Spleen (tissue), 11 donors: ENCODE results near the gene CDX1. TPM values are rescaled to one million over a fixed set of nuclear protein-coding genes. Genes with fewer than 3 reads are reported as not detected.

Source experiments
- DNase-seq: peaks from one replicate; pipeline ENCODE4 v3.0.0-alpha.2; 2020
- H3K27ac ChIP-seq, 8 donors: fragments of 200-600 bp; sonication (generic) in 7 of 8; 1 replicate in 4 of 8; 2 replicates in 4 of 8; pipeline versions ENCODE4 v1.5.0 to v1.8.0; 2016 to 2021; ENCODE audit warnings: inconsistent platforms in 4 of 8, mild to moderate bottlenecking in 4 of 8, moderate library complexity in 1 of 8
- H3K27me3 ChIP-seq, 7 donors: fragments of 200-600 bp; sonication (generic) in 6 of 7; replicated peaks in 1 of 7; 1 replicate in 4 of 7; 2 replicates in 3 of 7; pipeline versions ENCODE4 v1.5.0 to v1.8.0; 2016 to 2021; ENCODE audit warnings: inconsistent platforms in 3 of 7, mild to moderate bottlenecking in 1 of 7
- H3K36me3 ChIP-seq, 6 donors: fragments of 200-600 bp; sonication (generic) in 5 of 6; 1 replicate in 4 of 6; 2 replicates in 2 of 6; pipeline versions ENCODE4 v1.5.0 to v1.8.0; 2016 to 2021; ENCODE audit warnings: inconsistent platforms in 2 of 6
- H3K4me1 ChIP-seq, 6 donors: fragments of 200-600 bp; sonication (generic) in 5 of 6; 1 replicate in 3 of 6; 2 replicates in 3 of 6; pipeline versions ENCODE4 v1.5.0 to v1.8.0; 2016 to 2021; ENCODE audit warnings: inconsistent platforms in 3 of 6
- H3K4me3 ChIP-seq, 8 donors: fragments of 200-600 bp; sonication (generic) in 7 of 8; 1 replicate in 4 of 8; 2 replicates in 4 of 8; pipeline versions ENCODE4 v1.5.0 to v1.8.0; 2016 to 2021; ENCODE audit warnings: inconsistent platforms in 4 of 8, mild to moderate bottlenecking in 4 of 8, moderate library complexity in 2 of 8
- H3K9me3 ChIP-seq, 8 donors: fragments of 200-600 bp; sonication (generic) in 7 of 8; 1 replicate in 4 of 8; 2 replicates in 4 of 8; pipeline versions ENCODE4 v1.5.0 to v1.8.0; 2016 to 2021; ENCODE audit warnings: inconsistent platforms in 4 of 8
- CTCF ChIP-seq, 11 experiments: fragments of 200-600 bp in 7 of 11; fragments of 450-650 bp in 4 of 11; sonication (generic) in 4 of 11; IDR thresholded peaks in 8 of 11; conservative IDR thresholded peaks in 3 of 11; 1 replicate in 7 of 11; 2 replicates in 4 of 11; pipeline versions ENCODE4 v1.4.0 to v1.8.0; 2016 to 2021; ENCODE audit warnings: antibody characterized with exemption in 11 of 11, inconsistent platforms in 4 of 11, mild to moderate bottlenecking in 1 of 11
- POLR2A ChIP-seq, 3 donors: fragments of 450-650 bp; IDR thresholded peaks; one replicate each; pipeline ENCODE4 v1.5.1; 2017; ENCODE audit warnings: antibody characterized with exemption in 3 of 3, mild to moderate bottlenecking in 1 of 3
- POLR2AphosphoS5 ChIP-seq, 3 donors: sonication (generic); formaldehyde crosslinking; IDR thresholded peaks; one replicate each; pipeline ENCODE4 v1.5.1; 2017; ENCODE audit warnings: antibody characterized with exemption in 3 of 3
- WGBS, 5 donors: extraction: QIAGEN DNeasy Blood & Tissue Kit in 3 of 5; methylation state at CpG; one replicate each; pipeline versions ENCODE4 v1.1.5 to v1.1.7; 2013 to 2018; 5-methylcytosine and 5-hydroxymethylcytosine counted together
- intact Hi-C: fragments of 100-400 bp; cut with DNase I; formaldehyde crosslinking; loops from one replicate; pipeline ENCODE4 v1.15.0; 2023; ENCODE audit warnings: low total_unique reads
- polyA plus RNA-seq, 3 donors: library from polyadenylated mRNA; stranded (reverse); fragments of 200-250 nt; gene quantifications; one replicate each; pipeline ENCODE4 v1.2.1, GENCODE V29; 2013
- total RNA-seq, 7 donors: library from RNA; depleted of rRNA in 3 of 7; stranded (reverse); fragments of >200 nt in 3 of 7; fragmentation: NEBNext Ultra II Directional in 4 of 7; extraction: Animal tissue kit (Norgen Biotek cat#: 25700) in 4 of 7; gene quantifications; one replicate each; pipeline versions ENCODE4 v1.1.0 to v1.2.1, GENCODE V29; 2016 to 2021
- donor health status: healthy with polysubstance abuse.
- donor health status: DM: no; HTN: no; CAD: no; lungs with moderate emphysema.
- donor health status: DM: no; HTN: no; CAD: no.
- donor health status: Bipolar disorder and iron deficiency.
- donor health status: healthy.
- donor health status: DM: no; HTN: no; CAD: no.
- donor health status: DM: yes; HTN: yes; CAD: no.

Gene CDX1
- total and polyA plus RNA-seq, 10 donors = 0.25 to 1.3 (median 0.41) TPM; not detected in 5

DNA sequence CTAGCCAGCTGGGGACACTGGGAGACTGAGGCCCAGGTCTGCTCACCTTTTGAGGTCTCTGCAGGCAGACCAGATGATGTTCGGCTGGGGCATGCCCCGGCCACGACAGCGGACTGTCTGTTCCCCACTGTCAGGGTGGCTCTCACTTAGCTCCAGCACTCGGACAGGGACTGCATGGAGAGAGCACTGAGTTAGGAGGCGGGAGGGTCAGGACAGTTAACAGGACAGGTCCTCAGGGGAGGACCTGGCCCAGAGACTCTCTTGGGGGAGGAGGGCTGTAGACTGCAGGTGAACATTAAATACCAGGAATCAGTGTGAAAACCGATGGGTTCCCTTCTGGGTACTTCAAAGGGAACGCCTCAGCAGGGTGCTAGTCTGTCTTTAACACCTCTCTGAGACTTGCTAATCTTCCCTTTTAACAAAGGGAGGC lies 36.1 kb upstream of the CDX1 start:
- H3K4me1 ChIP-seq = peaks cover 0 to 51% (median 20%) of the 10 kb centered on the region in 6 donors
- DNase-seq = no peak
- TF ChIP-seq POLR2A (IDR thresholded peaks at IDR 0.05) (no peak), CTCF (IDR thresholded peaks at IDR 0.05 in 8 of 11, conservative IDR thresholded peaks at IDR 0.05 in 3 of 11) (no peak), POLR2AphosphoS5 (IDR thresholded peaks at IDR 0.05) (no peak)
- peaks cover 0 to 12% (median 0%) of the 10 kb centered on the region in 7 donors for H3K27me3 ChIP-seq
- H3K27ac ChIP-seq = peak overlapping the region in 3 of 8 donors; percentile 8 to 13 (median 11)
- H3K4me3 ChIP-seq = no peak overlapping the region
- intact Hi-C loops = loop anchor here (10.0 kb wide), 1 partner anchor 84 kb away; no protein-coding TSS in a partner anchor
- 73 to 90% (median 82%) methylated on average over 8 of the region's 8 CpGs for WGBS, 5 donors
- peaks cover 0 to 72% (median 0%) of the 10 kb centered on the region in 6 donors for H3K36me3 ChIP-seq
- no peaks in the 10 kb centered on the region for H3K9me3 ChIP-seq

DNA sequence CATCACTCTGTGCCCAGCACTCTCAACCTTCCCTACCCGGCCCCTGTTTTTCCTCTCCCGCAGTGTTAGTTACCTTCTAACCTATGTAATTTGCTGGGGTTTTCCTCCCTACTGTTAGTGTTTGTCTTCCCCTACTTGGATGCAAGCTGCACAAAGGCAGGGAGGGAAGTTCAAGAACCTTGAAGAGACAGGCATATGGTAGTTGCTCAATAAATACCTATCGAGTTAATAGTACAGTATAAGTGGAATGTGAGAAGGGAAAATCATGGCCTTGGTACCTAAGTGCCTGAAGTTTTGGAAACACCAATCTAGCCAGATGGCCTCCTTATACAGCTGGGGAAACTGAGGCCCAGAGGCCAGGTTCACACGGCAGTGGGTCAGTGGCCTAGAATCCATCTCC lies 35.1 kb upstream of the CDX1 start:
- H3K27ac ChIP-seq = peak overlapping the region in 3 of 8 donors; percentile 26 to 83 (median 30)
- no peak for TF ChIP-seq POLR2AphosphoS5 (IDR thresholded peaks at IDR 0.05)
- no peak for TF ChIP-seq POLR2A (IDR thresholded peaks at IDR 0.05)
- peaks cover 0 to 21% (median 0%) of the 10 kb centered on the region in 7 donors for H3K27me3 ChIP-seq
- no peak overlapping the region for H3K4me3 ChIP-seq
- H3K36me3 ChIP-seq = peaks cover 0 to 72% (median 0%) of the 10 kb centered on the region in 6 donors
- 70 to 89% (median 87%) methylated on average over 4 of the region's 4 CpGs for WGBS, 5 donors
- peaks cover 0 to 60% (median 25%) of the 10 kb centered on the region in 6 donors for H3K4me1 ChIP-seq
- DNase-seq = no peak
- intact Hi-C loops = loop anchor here (10.0 kb wide), 1 partner anchor 83 kb away; no protein-coding TSS in a partner anchor
- H3K9me3 ChIP-seq = no peaks in the 10 kb centered on the region

DNA sequence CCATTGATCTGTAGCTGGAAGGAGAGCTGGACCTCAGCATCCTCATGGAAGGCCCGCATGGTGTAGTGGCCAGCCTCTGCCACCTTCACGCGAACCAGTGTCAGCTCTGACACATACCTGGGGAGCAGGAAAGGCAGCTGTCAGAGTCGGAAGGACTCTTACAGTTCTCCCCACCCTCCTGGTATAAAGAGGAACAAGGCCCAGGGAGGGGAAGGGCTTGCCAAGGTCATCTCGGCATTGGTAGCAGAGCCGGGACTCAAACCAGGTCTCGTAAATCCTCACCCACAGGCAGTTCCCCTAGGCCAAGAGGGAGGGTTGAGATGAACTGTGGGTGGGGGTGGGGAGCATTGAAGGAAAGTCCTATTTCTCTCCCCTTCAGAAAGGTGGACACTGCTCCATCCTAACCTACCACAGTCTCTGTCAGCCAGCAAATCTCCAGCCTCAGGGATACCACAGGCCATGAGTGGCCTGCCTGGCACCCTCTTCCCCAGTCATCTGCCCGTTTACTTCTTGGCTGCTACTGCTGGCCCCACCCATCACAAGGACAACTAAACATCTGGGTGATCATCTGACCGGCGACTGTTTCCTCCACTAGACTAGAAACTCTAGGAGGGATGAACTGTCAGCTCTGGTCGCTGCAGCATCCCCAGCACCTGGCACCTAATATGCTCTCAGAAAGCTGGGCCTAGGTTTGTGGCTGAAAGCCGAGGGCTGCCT lies 34.4 kb upstream of the CDX1 start:
- Histone ChIP-seq H3K27ac (peak overlapping the region in 4 of 8 donors; percentile 26 to 83 (median 29)), H3K4me1 (peaks cover 0 to 67% (median 25%) of the 10 kb centered on the region in 6 donors), H3K27me3 (peaks cover 0 to 28% (median 0%) of the 10 kb centered on the region in 7 donors), H3K4me3 (no peak overlapping the region), H3K9me3 (no peaks in the 10 kb centered on the region), H3K36me3 (peaks cover 0 to 69% (median 0%) of the 10 kb centered on the region in 6 donors)
- WGBS, 5 donors = 44 to 53% (median 45%) methylated on average over 12 of the region's 12 CpGs
- no peak for DNase-seq
- intact Hi-C loops = loop anchor here (10.0 kb wide), 1 partner anchor 83 kb away; no protein-coding TSS in a partner anchor
- TF ChIP-seq POLR2AphosphoS5 (IDR thresholded peaks at IDR 0.05) = no peak
- no peak for TF ChIP-seq POLR2A (IDR thresholded peaks at IDR 0.05)

DNA sequence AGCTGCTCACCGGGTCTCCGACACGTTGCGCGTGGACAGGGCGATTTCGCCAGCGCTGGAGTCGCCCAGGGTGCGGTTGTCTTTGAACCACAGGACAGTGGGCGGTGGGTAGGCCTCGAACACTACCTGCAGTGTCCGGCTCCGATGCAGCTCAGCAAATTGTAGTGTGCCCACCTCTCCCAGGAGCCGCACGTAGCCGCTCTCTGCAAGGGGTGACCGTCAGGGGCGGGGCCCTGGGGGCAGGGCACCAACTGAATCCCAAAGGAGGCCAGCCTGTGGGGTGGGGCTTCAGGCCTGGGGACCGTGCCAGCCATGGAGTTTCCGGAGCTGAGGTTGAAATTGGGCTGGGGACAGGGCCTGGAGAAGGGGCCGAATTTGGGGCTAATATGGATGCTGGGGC lies 33.8 kb upstream of the CDX1 start:
- peaks cover 0 to 34% (median 0%) of the 10 kb centered on the region in 7 donors for H3K27me3 ChIP-seq
- peaks cover 0 to 71% (median 25%) of the 10 kb centered on the region in 6 donors for H3K4me1 ChIP-seq
- no peak for DNase-seq
- 88 to 94% (median 91%) methylated on average over 22 of the region's 22 CpGs for WGBS, 5 donors
- peak overlapping the region in 4 of 8 donors; percentile 26 to 83 (median 29) for H3K27ac ChIP-seq
- no peak overlapping the region for H3K4me3 ChIP-seq
- no peak for TF ChIP-seq CTCF (IDR thresholded peaks at IDR 0.05 in 8 of 11, conservative IDR thresholded peaks at IDR 0.05 in 3 of 11)
- TF ChIP-seq POLR2AphosphoS5 (IDR thresholded peaks at IDR 0.05) = peak in 1 of 3 donors; percentile 43
- no peak for TF ChIP-seq POLR2A (IDR thresholded peaks at IDR 0.05)
- peaks cover 0 to 68% (median 0%) of the 10 kb centered on the region in 6 donors for H3K36me3 ChIP-seq
- H3K9me3 ChIP-seq = no peaks in the 10 kb centered on the region
- intact Hi-C loops = loop anchor here (10.0 kb wide), 1 partner anchor 82 kb away; no protein-coding TSS in a partner anchor
